HG03342 (cell line): Measurements from ENCODE around the gene TLE3.

Source experiments
- ATAC-seq: cut with Tn5 transposase; IDR thresholded peaks from one replicate; pipeline ENCODE4 v1.9.1; 2021; ENCODE audit warnings: mild to moderate bottlenecking, moderate library complexity; ENCODE audit not compliant: unreplicated experiment

TLE3 gene

GRCh38 chr15:70099967-70100473 is 2.3 kb upstream of the TLE3 start:
- no peak for ATAC-seq

- peak; percentile 56 for ATAC-seq
Observed at GRCh38 chr15:70099167-70099966, 1.6 kb upstream of the TLE3 start.

- ATAC-seq, result no peak
Observed at GRCh38 chr15:70098461-70099166, 897 bp upstream of the TLE3 start.

DNA sequence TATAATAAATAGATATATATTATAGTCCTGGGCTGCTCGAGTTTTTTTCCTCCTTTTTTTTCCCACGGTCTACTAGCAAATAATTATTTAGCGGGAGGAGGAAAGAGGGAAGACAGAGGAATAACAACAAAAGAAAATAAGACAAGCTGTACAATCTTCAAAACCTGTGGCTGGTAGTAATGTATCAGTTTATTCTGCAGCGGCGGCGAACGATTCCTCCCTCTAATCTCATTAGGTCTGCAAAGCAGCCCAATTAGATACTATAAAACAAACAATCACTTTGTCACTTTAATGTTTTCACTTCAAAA is 390 bp upstream of the TLE3 start:
- no peak for ATAC-seq

GRCh38 chr15:70097063-70097320 is 725 bp downstream of the TLE3 start:
- ATAC-seq, result no peak

DNA sequence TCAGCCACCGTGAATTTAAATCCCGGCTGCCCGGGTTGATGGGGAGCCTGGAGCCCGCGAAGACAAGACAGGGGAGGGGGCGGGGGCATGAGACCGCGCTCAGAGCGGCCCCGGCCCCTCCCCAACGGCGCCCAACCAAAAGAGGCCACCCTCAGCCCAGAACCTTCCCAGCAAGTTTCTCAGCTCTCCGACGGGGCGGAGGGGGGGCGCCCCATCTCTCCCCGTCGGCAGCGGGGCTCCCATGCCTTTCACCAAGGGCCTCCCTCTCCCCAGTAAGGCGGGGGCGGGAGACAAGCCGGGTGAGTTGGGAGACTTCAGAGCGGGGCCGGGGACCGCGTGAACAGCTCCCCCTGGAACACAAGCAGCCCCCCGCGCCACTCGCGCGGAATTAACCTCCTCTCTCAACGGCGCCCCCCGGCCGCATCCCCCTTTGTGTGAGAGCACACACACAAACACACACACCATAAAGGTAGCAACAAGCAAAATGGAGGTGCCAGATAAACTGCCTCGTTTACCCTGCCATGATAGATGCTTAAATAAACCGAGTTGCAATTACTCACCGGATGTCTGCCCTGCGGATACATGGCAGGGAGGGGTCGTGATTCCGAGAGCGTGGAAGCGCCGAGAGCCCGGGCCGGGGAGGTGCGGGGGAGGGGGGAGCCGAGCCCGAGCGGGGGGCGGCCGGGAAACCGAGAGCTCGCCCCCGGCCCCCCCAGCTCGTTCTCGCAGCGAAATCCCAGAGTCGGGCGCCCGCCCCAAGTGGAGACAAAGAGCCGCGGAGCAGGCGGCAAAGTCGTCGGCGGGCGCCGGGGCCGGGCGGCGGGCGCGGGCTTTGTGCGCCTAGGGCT is 1.3 kb downstream of the TLE3 start:
- no peak for ATAC-seq

DNA sequence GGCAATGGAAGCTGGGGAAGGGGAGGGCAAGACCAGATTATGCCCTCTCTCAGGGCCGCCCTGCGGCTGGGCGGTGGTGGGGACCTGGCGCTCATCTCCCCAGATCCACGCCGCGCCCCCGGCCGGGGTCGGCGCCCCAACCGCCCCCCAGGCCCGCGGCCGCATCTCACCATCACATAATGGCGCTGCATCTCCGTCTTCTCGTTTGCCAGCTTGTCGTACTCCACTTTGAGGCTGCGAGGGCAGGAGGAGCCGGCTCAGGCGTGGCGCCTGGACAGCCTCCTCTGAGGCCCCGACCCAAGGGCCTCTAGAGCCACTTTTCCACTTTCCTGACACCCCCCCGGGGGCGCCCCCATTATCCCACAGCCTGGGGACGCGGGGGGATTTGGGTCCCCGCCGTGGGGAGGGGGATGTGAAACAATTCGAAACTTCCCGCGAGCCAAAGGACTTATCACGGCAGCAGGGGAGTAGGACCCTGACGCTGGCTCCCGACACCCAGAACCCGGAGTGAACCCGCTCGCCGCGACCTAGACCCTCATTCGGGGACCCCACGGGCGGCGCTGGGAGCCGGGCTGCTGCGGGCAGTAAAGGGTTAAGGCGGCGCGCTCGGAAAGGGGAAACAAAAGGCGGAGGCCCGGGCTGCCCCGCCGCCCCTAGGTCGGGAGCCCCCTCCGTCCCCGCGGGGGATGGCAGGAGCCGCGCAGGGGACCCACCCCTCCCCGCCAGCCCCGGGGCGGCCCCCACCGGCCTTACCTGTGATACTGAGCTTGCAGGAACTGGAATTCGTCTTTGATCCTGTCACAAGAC is 2.1 kb downstream of the TLE3 start:
- ATAC-seq, result no peak

- no peak for ATAC-seq
Observed at GRCh38 chr15:70094690-70095311, 2.9 kb downstream of the TLE3 start.

DNA sequence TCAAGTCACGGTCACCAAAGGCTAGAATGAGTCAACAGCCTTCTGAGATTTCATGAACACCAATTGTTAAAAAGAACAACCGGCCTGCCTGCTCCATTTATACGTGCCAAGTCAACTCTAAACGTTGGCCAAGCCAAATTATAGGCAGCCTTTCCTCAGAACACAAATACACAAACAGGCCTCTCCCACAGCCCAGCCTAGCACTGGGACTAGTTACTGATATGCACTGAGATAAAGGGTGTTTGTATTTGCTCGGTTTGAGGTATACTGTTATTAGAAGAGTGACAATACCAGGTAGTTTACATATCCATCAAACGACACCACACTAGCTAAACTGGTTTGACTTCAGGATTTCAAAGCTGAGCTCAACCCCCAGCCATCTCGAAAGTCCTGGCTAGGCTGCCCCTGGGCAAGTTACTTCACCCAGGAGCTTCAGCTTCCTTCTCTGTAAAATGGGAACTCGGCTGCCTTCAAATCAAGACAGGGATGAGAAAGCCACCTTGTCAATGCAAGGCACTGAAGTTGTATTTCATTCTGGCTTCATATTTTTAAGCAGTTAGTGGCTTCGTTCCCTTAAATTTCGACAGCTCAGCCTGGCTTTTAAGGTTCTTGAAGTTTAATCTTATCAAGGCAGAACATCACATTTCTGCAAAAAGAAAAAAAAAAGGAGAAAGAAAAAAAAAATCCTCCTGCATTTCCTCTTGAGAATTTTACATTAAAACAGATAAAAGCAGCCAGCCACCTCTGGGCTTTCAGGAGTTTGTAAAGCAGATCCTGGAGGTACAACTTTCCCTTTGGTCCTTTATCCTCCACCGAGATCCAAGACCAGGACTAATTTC is 4.0 kb downstream of the TLE3 start:
- no peak for ATAC-seq

DNA sequence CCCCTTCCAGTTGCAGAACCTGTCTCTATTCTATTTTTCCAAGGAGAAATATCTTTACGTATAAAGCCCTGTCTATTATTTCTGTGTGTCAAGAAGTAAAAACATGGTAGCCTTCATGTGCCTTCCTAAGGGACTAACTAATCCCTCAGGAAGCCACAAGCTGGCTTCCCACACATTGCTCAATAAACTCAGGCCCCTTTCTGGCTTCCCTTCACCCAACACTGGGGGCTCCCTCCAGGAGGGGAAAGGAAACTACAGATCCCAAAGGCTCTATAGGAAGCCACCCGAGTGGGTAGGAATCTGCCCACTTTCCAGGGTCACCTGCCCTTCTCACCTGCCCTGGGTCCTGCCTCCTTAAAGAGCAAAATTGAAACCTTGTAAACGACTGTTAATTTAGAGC is 4.6 kb downstream of the TLE3 start:
- ATAC-seq, result no peak

DNA sequence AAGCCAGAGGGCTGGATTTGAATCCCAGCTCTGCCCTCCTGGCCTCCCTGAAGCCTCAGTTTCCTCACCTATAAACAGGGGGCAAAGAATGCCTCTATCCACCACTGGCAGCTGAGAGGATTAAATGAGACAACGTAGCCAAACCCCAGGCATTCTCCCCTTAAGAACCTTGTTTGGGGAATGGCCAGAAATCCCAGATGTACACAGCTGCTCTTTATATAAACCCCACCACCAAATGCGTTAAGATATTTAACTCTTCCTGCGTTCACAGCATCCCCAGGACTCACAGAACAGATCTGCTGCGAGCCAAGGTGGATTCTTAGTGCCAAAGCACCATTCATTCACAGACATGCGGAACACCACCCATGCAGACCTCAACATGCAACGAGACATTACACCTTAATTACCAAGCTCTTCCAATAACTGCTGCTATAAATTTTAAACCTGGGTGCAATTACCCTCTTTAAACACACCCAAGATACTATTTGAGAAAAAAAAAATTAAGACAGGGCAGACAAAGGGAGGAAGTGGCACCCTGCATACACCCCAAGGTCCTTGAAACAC is 5.2 kb downstream of the TLE3 start:
- no peak for ATAC-seq

DNA sequence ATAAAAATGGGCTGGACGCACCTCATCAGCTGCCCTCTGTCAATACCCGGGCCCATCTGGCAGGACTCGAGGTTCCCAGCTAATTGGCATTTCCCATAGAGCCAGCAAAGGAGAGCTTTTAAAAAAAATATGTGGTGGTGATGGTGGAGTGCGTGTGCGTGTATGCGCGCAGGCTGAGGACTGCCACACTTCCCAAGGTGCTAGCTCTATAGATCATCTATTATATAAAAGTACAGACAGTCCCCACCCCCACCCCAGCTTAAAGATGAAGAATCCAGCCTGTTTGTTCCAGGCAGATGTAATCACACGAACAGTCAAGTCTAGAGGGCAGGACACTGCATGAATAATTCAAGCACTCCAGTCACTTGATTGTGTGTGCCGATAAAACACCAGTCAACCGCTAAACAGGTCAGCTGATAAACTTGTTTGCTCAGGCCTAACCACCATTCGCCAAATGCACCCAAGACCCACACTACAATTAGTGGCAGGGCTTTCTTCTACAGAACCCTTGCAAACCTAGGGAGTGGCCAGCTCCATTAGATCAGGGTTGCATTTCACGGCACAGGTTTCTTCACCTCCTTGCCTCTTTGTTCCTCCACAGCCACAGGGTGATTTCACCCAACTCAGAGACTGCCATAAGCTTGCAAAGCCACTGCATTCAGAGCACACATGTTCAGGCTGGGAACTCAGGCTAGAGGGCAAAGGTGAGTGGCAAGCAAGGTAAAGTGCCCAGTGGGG is 5.8 kb downstream of the TLE3 start:
- ATAC-seq, result no peak

- ATAC-seq, result no peak
Observed at GRCh38 chr15:70090436-70091296, 7.1 kb downstream of the TLE3 start.

- ATAC-seq, result no peak
Observed at GRCh38 chr15:70089692-70089971, 8.1 kb downstream of the TLE3 start.

DNA sequence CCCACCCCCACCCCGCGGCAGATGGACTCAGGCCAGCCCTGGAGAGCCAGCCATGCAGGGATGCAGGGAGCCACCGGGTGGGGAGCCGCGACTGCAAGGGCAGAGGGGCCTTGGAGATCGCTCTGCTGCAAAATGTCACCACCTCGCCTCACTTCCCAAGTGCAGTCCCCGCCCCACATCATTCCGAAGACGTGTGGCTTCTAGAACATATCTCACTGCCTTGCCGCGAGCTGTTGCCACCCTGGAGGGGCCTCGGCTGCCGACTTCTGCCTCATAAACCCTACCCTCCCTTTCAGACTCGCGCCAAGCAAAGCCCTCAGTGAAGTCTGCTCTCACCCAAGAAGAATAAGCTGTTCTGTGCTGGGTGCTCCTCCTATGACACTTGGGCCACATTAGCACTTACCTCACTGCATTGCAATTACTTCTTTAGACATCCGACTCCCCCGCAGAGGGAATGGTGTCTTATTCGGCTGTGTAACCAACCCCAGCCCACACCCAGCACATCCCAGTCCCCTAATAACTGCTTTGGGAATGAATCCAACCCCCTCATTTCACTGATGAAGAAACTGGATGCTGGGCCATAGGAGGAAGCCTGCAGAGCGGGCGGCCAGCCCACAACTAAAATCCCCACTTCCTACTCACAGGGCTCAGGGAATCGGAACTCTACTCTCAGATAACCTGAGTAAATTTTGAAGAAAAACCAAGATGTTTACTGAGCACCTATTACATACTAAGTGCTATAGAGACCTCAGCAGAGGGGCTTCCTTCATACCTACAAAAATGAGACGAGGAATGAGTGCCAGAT is 8.6 kb downstream of the TLE3 start:
- no peak for ATAC-seq

- ATAC-seq, result no peak
Observed at GRCh38 chr15:70088455-70088854, 9.3 kb downstream of the TLE3 start.

GRCh38 chr15:70087708-70088352 is 9.9 kb downstream of the TLE3 start:
- ATAC-seq, result no peak
